Stimulated activated CD4-positive, alpha-beta T cell treated with anti-CD3 and anti-CD28 coated beads, Interleukin-12 subunit alpha, Interleukin-12 subunit beta, amount 100 ng/mL, for 24 hours (primary cell): Measurements from ENCODE around the gene TREM2.
"Not testable (repeated sequence)": the region's sequence is repeated elsewhere in the genome, so short reads cannot be mapped to it uniquely, and the experiment has no call there.

Experiments used
- DNase-seq, 2 experiments: peaks; one replicate each; pipeline ENCODE4 v3.0.0-alpha.2; 2020; ENCODE audit warnings: low read depth in 2 of 2

Gene TREM2

GRCh38 chr6:41153992-41154625 is 8.8 kb downstream of the TREM2 start, which contains the start of gene TREML1:
Gene TREML1 (minus strand): TSS chr6:41154347. CDS start chr6:41154288, 59 bp downstream.
- no peak for DNase-seq

- DNase-seq, result no peak
Measured at GRCh38 chr6:41153451-41153850, 9.5 kb downstream of the TREM2 start.

- no peak for DNase-seq
Measured at GRCh38 chr6:41150671-41151070, 12.2 kb downstream of the TREM2 start.

GRCh38 chr6:41147917-41148316 is 15.0 kb downstream of the TREM2 start:
- no peak for DNase-seq

- DNase-seq, result no peak
Measured at GRCh38 chr6:41136911-41137310, 26.0 kb downstream of the TREM2 start.

- DNase-seq, result no peak
Measured at GRCh38 chr6:41135062-41135832, 27.7 kb downstream of the TREM2 start.

- DNase-seq, result no peak
Measured at GRCh38 chr6:41132254-41132653, 30.7 kb downstream of the TREM2 start.

GRCh38 chr6:41125282-41125681 is 37.6 kb downstream of the TREM2 start:
- no peak for DNase-seq

- no peak for DNase-seq
Measured at GRCh38 chr6:41122918-41123317, 40.0 kb downstream of the TREM2 start.

GRCh38 chr6:41122373-41122772 is 40.5 kb downstream of the TREM2 start:
- no peak for DNase-seq

GRCh38 chr6:41120058-41120457 is 42.9 kb downstream of the TREM2 start:
- no peak for DNase-seq

GRCh38 chr6:41119508-41119907 is 43.4 kb downstream of the TREM2 start:
- no peak for DNase-seq

GRCh38 chr6:41115027-41115426 is 47.9 kb downstream of the TREM2 start:
- DNase-seq, result not testable (repeated sequence)

- no peak for DNase-seq
Measured at GRCh38 chr6:41111017-41111416, 51.9 kb downstream of the TREM2 start.
